GM23338 (cell line): ENCODE measurements around the gene SOD3. TPM values are rescaled to one million over a fixed set of nuclear protein-coding genes. Genes with fewer than 3 reads are reported as not detected.

Experiments used
- ATAC-seq: fragments of 200-7000 bp; cut with Tn5 transposase; 3 replicates; pipeline ENCODE4 v1.9.1; 2020
- DNase-seq: peaks from one replicate; pipeline ENCODE4 v3.0.0-alpha.2; 2015; ENCODE audit warnings: low spot score
- H2AFZ ChIP-seq: fragments of 200-600 bp; sonication (generic); 2 replicates; pipeline ENCODE4 v1.8.0; 2016; ENCODE audit warnings: antibody characterized with exemption, mild to moderate bottlenecking, moderate library complexity
- H3F3A ChIP-seq: fragments of 200-600 bp; sonication (generic); replicated peaks from 2 replicates; pipeline ENCODE4 v1.8.0; 2017; ENCODE audit warnings: antibody characterized with exemption, mixed run types, low read depth
- H3K27ac ChIP-seq: fragments of 200-600 bp; sonication (generic); 2 replicates; pipeline ENCODE4 v1.6.1; 2016; ENCODE audit warnings: low read depth
- H3K27me3 ChIP-seq: fragments of 200-600 bp; sonication (generic); 2 replicates; pipeline ENCODE4 v1.8.0; 2016; ENCODE audit warnings: mild to moderate bottlenecking, mixed run types, moderate library complexity; ENCODE audit not compliant: insufficient read depth
- H3K36me3 ChIP-seq: fragments of 200-600 bp; sonication (generic); 2 replicates; pipeline ENCODE4 v1.8.0; 2016; ENCODE audit warnings: mild to moderate bottlenecking; ENCODE audit not compliant: insufficient read depth
- H3K4me1 ChIP-seq: fragments of 200-600 bp; sonication (generic); 2 replicates; pipeline ENCODE4 v1.8.0; 2016; ENCODE audit warnings: mild to moderate bottlenecking, moderate library complexity; ENCODE audit not compliant: insufficient read depth
- H3K4me2 ChIP-seq: fragments of 200-600 bp; sonication (generic); 2 replicates; pipeline ENCODE4 v1.7.1; 2017; ENCODE audit warnings: mixed run types
- H3K4me3 ChIP-seq: fragments of 200-600 bp; sonication (generic); 2 replicates; pipeline ENCODE4 v1.6.1; 2016; ENCODE audit warnings: mixed run types
- H3K79me2 ChIP-seq: fragments of 200-600 bp; sonication (generic); replicated peaks from 2 replicates; pipeline ENCODE4 v1.8.0; 2017; ENCODE audit warnings: mild to moderate bottlenecking; ENCODE audit not compliant: insufficient read depth
- H3K9me2 ChIP-seq: fragments of 200-600 bp; sonication (generic); 2 replicates; pipeline ENCODE4 v1.8.0; 2017; ENCODE audit not compliant: insufficient read depth
- H4K20me1 ChIP-seq: fragments of 200-600 bp; sonication (generic); replicated peaks from 2 replicates; pipeline ENCODE4 v1.8.0; 2017; ENCODE audit warnings: mild to moderate bottlenecking; ENCODE audit not compliant: insufficient read depth
- H3K27ac Mint-ChIP-seq: 2 replicates; pipeline ENCODE4 v1.8.0; 2020; ENCODE audit warnings: inconsistent platforms, mild to moderate bottlenecking, moderate library complexity, mixed read lengths
- H3K27me3 Mint-ChIP-seq: 3 replicates; pipeline ENCODE4 v1.8.0; 2022; ENCODE audit warnings: low read depth, mild to moderate bottlenecking, moderate library complexity, mixed read lengths, inconsistent platforms; ENCODE audit not compliant: insufficient read depth, poor library complexity
- H3K36me3 Mint-ChIP-seq: 3 replicates; pipeline ENCODE4 v1.8.0; 2021; ENCODE audit warnings: low read depth, mild to moderate bottlenecking, inconsistent platforms, moderate library complexity, mixed read lengths
- H3K4me1 Mint-ChIP-seq: 3 replicates; pipeline ENCODE4 v1.8.0; 2020; ENCODE audit warnings: mild to moderate bottlenecking, inconsistent platforms, mixed read lengths
- H3K4me3 Mint-ChIP-seq: 3 replicates; pipeline ENCODE4 v1.8.0; 2021; ENCODE audit warnings: moderate library complexity, mild to moderate bottlenecking, inconsistent platforms, mixed read lengths
- H3K9me3 Mint-ChIP-seq: 3 replicates; pipeline ENCODE4 v1.8.0; 2020; ENCODE audit warnings: moderate library complexity, mild to moderate bottlenecking, inconsistent platforms, mixed read lengths
- CREB1 ChIP-seq: fragments of 250-450 bp; sonication (Bioruptor Pico); IDR thresholded peaks from 2 replicates; pipeline ENCODE4 v1.5.0; 2020; ENCODE audit warnings: low read depth, mild to moderate bottlenecking, moderate library complexity
- EZH2 ChIP-seq: fragments of 200-600 bp; sonication (generic); IDR thresholded peaks from one replicate; pipeline ENCODE4 v1.8.0; 2017; ENCODE audit warnings: antibody characterized with exemption, mild to moderate bottlenecking, low read depth; ENCODE audit not compliant: unreplicated experiment
- EZH2phosphoT487 ChIP-seq: fragments of 200-600 bp; sonication (generic); IDR thresholded peaks from one replicate; pipeline ENCODE4 v1.8.1; 2018; ENCODE audit warnings: antibody characterized with exemption; ENCODE audit not compliant: unreplicated experiment
- JUNB ChIP-seq: IDR thresholded peaks from one replicate; pipeline ENCODE4 v1.6.1; 2016; ENCODE audit warnings: antibody characterized with exemption; ENCODE audit not compliant: unreplicated experiment
- NANOG ChIP-seq: IDR thresholded peaks from 2 replicates; pipeline ENCODE4 v1.6.1; 2016; ENCODE audit warnings: antibody characterized with exemption, borderline replicate concordance
- POLR2AphosphoS5 ChIP-seq: IDR thresholded peaks from 2 replicates; pipeline ENCODE4 v1.6.1; 2016; ENCODE audit warnings: antibody characterized with exemption, low read depth
- STAT1 ChIP-seq: IDR thresholded peaks from one replicate; pipeline ENCODE4 v1.6.1; 2016; ENCODE audit warnings: antibody characterized with exemption; ENCODE audit not compliant: unreplicated experiment
- ZNF114 ChIP-seq: fragments of 250-450 bp; sonication (Bioruptor Pico); IDR thresholded peaks from 2 replicates; pipeline ENCODE4 v1.5.0; 2020; ENCODE audit warnings: mild to moderate bottlenecking, moderate library complexity
- ZNF331 ChIP-seq: fragments of 250-450 bp; sonication (Bioruptor Pico); IDR thresholded peaks from 2 replicates; pipeline ENCODE4 v1.5.0; 2020; ENCODE audit warnings: low read depth, mild to moderate bottlenecking, moderate library complexity
- polyA plus RNA-seq: library from polyadenylated mRNA; unstranded; fragments of >200 nt; fragmentation: Nextera tagmentation; extraction: Ambion mirVana; gene quantifications from 2 replicates; pipeline ENCODE4 v1.2.1, GENCODE V29; 2016
- total RNA-seq: library from RNA; depleted of rRNA; stranded (reverse); fragments of >200 nt; shearing (Covaris generic); gene quantifications from 2 replicates; pipeline ENCODE4 v1.2.3, GENCODE V29; 2014
- TF ChIP-seq, protein P1 (sequence below): IDR thresholded peaks from 2 replicates; pipeline ENCODE4 v1.6.1; 2016; ENCODE audit warnings: antibody characterized with exemption
- TF ChIP-seq, protein P2 (sequence below): IDR thresholded peaks from one replicate; pipeline ENCODE4 v1.6.1; 2018; ENCODE audit warnings: antibody characterized with exemption; ENCODE audit not compliant: unreplicated experiment
- TF ChIP-seq, protein P3 (sequence below), 2 experiments: fragments of 200-600 bp in 1 of 2; sonication (generic) in 1 of 2; conservative IDR thresholded peaks; 2 replicates each; pipeline versions ENCODE4 v1.5.1 to v1.6.1; 2016 to 2017; ENCODE audit warnings: antibody characterized with exemption in 2 of 2, low read depth in 2 of 2, mild to moderate bottlenecking in 2 of 2, moderate library complexity in 1 of 2
- TF ChIP-seq, protein P4 (sequence below): fragments of 250-450 bp; sonication (Bioruptor Pico); IDR thresholded peaks from 2 replicates; pipeline ENCODE4 v1.5.0; 2020; ENCODE audit warnings: mild to moderate bottlenecking, moderate library complexity

The SOD3 gene
- total and polyA plus RNA-seq, 2 experiments from 2014 or later, result 7.5 to 11.8 TPM

DNA sequence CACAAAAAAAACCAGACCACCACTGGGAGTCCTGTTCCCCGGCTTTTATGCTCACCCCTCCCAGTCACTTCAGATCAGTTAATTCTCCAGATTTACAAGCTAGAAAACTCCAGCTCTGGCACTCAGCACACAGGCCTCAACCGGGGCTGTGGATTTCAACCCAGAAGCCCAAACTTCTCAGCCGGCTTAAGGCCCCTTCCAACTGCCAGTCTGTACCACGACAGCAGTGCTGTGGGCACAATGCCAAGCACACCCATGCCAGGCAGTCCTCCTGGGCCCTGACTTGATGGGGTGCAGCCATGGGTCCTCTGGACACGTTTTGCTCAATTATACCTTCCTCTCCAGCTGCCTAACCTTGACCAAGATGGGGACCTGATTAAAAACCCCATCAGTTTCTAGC is 12.2 kb downstream of the SOD3 start:
- no peaks in the 10 kb centered on the region for H4K20me1 ChIP-seq
- peaks cover 8% of the 10 kb centered on the region; the same call in 1 of the 2 replicates for H3K4me1 ChIP-seq
- Mint-ChIP-seq H3K4me1 (peaks cover 32% of the 10 kb centered on the region), H3K9me3 (no peaks in the 10 kb centered on the region; the same call in 2 of the 3 replicates), H3K36me3 (peaks cover 13% of the 10 kb centered on the region), H3K27ac (no peak overlapping the region), H3K27me3 (peaks cover 12% of the 10 kb centered on the region), H3K4me3 (no peak overlapping the region)
- H3K36me3 ChIP-seq, result no peaks in the 10 kb centered on the region
- no peaks in the 10 kb centered on the region for H3K79me2 ChIP-seq
- DNase-seq (no peak), ATAC-seq (no peak)
- TF ChIP-seq, protein P1, sequence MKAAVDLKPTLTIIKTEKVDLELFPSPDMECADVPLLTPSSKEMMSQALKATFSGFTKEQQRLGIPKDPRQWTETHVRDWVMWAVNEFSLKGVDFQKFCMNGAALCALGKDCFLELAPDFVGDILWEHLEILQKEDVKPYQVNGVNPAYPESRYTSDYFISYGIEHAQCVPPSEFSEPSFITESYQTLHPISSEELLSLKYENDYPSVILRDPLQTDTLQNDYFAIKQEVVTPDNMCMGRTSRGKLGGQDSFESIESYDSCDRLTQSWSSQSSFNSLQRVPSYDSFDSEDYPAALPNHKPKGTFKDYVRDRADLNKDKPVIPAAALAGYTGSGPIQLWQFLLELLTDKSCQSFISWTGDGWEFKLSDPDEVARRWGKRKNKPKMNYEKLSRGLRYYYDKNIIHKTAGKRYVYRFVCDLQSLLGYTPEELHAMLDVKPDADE, result no peak
- TF ChIP-seq EZH2, result no peak
- TF ChIP-seq STAT1, result no peak
- TF ChIP-seq, protein P2, sequence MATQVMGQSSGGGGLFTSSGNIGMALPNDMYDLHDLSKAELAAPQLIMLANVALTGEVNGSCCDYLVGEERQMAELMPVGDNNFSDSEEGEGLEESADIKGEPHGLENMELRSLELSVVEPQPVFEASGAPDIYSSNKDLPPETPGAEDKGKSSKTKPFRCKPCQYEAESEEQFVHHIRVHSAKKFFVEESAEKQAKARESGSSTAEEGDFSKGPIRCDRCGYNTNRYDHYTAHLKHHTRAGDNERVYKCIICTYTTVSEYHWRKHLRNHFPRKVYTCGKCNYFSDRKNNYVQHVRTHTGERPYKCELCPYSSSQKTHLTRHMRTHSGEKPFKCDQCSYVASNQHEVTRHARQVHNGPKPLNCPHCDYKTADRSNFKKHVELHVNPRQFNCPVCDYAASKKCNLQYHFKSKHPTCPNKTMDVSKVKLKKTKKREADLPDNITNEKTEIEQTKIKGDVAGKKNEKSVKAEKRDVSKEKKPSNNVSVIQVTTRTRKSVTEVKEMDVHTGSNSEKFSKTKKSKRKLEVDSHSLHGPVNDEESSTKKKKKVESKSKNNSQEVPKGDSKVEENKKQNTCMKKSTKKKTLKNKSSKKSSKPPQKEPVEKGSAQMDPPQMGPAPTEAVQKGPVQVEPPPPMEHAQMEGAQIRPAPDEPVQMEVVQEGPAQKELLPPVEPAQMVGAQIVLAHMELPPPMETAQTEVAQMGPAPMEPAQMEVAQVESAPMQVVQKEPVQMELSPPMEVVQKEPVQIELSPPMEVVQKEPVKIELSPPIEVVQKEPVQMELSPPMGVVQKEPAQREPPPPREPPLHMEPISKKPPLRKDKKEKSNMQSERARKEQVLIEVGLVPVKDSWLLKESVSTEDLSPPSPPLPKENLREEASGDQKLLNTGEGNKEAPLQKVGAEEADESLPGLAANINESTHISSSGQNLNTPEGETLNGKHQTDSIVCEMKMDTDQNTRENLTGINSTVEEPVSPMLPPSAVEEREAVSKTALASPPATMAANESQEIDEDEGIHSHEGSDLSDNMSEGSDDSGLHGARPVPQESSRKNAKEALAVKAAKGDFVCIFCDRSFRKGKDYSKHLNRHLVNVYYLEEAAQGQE, result no peak
- TF ChIP-seq JUNB, result no peak
- no peak for TF ChIP-seq ZNF331 (CRISPR knock-in tag)
- no peak for TF ChIP-seq NANOG
- TF ChIP-seq POLR2AphosphoS5, result no peak
- no peak for TF ChIP-seq CREB1
- TF ChIP-seq, protein P3, sequence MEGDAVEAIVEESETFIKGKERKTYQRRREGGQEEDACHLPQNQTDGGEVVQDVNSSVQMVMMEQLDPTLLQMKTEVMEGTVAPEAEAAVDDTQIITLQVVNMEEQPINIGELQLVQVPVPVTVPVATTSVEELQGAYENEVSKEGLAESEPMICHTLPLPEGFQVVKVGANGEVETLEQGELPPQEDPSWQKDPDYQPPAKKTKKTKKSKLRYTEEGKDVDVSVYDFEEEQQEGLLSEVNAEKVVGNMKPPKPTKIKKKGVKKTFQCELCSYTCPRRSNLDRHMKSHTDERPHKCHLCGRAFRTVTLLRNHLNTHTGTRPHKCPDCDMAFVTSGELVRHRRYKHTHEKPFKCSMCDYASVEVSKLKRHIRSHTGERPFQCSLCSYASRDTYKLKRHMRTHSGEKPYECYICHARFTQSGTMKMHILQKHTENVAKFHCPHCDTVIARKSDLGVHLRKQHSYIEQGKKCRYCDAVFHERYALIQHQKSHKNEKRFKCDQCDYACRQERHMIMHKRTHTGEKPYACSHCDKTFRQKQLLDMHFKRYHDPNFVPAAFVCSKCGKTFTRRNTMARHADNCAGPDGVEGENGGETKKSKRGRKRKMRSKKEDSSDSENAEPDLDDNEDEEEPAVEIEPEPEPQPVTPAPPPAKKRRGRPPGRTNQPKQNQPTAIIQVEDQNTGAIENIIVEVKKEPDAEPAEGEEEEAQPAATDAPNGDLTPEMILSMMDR (conservative IDR thresholded peaks at IDR 0.05; ENCODE audit: low read depth in 2 of 2), result no peak
- TF ChIP-seq, protein P4, sequence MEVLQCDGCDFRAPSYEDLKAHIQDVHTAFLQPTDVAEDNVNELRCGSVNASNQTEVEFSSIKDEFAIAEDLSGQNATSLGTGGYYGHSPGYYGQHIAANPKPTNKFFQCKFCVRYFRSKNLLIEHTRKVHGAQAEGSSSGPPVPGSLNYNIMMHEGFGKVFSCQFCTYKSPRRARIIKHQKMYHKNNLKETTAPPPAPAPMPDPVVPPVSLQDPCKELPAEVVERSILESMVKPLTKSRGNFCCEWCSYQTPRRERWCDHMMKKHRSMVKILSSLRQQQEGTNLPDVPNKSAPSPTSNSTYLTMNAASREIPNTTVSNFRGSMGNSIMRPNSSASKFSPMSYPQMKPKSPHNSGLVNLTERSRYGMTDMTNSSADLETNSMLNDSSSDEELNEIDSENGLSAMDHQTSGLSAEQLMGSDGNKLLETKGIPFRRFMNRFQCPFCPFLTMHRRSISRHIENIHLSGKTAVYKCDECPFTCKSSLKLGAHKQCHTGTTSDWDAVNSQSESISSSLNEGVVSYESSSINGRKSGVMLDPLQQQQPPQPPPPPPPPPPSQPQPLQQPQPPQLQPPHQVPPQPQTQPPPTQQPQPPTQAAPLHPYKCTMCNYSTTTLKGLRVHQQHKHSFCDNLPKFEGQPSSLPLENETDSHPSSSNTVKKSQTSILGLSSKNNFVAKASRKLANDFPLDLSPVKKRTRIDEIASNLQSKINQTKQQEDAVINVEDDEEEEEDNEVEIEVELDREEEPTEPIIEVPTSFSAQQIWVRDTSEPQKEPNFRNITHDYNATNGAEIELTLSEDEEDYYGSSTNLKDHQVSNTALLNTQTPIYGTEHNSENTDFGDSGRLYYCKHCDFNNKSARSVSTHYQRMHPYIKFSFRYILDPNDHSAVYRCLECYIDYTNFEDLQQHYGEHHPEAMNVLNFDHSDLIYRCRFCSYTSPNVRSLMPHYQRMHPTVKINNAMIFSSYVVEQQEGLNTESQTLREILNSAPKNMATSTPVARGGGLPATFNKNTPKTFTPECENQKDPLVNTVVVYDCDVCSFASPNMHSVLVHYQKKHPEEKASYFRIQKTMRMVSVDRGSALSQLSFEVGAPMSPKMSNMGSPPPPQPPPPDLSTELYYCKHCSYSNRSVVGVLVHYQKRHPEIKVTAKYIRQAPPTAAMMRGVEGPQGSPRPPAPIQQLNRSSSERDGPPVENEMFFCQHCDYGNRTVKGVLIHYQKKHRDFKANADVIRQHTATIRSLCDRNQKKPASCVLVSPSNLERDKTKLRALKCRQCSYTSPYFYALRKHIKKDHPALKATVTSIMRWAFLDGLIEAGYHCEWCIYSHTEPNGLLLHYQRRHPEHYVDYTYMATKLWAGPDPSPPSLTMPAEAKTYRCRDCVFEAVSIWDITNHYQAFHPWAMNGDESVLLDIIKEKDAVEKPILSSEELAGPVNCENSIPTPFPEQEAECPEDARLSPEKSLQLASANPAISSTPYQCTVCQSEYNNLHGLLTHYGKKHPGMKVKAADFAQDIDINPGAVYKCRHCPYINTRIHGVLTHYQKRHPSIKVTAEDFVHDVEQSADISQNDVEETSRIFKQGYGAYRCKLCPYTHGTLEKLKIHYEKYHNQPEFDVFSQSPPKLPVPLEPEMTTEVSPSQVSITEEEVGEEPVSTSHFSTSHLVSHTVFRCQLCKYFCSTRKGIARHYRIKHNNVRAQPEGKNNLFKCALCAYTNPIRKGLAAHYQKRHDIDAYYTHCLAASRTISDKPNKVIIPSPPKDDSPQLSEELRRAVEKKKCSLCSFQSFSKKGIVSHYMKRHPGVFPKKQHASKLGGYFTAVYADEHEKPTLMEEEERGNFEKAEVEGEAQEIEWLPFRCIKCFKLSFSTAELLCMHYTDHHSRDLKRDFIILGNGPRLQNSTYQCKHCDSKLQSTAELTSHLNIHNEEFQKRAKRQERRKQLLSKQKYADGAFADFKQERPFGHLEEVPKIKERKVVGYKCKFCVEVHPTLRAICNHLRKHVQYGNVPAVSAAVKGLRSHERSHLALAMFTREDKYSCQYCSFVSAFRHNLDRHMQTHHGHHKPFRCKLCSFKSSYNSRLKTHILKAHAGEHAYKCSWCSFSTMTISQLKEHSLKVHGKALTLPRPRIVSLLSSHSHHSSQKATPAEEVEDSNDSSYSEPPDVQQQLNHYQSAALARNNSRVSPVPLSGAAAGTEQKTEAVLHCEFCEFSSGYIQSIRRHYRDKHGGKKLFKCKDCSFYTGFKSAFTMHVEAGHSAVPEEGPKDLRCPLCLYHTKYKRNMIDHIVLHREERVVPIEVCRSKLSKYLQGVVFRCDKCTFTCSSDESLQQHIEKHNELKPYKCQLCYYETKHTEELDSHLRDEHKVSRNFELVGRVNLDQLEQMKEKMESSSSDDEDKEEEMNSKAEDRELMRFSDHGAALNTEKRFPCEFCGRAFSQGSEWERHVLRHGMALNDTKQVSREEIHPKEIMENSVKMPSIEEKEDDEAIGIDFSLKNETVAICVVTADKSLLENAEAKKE (CRISPR knock-in tag), result no peak
- no peak for TF ChIP-seq ZNF114 (CRISPR knock-in tag)
- TF ChIP-seq EZH2phosphoT487, result no peak
- H2AFZ ChIP-seq, result no peak overlapping the region
- H3K4me3 ChIP-seq, result no peak overlapping the region
- no peak overlapping the region for H3K27ac ChIP-seq
- H3F3A ChIP-seq, result no peaks in the 10 kb centered on the region
- H3K9me2 ChIP-seq, result 0 out of 2 replicates have a peak, but pooled peaks cover 2% of the 10 kb centered on the region
- no peak overlapping the region for H3K4me2 ChIP-seq
- 0 out of 2 replicates have a peak, but pooled peaks cover 5% of the 10 kb centered on the region for H3K27me3 ChIP-seq
